CD4-positive, alpha-beta T cell treated with Interleukin-6 at 100 ng/mL for 8 hours (primary cell): ENCODE results near the gene ALG3.

Experiments
- DNase-seq: peaks from one replicate; pipeline ENCODE4 v3.0.0-alpha.2; 2020; ENCODE audit warnings: mixed read lengths, low spot score

ALG3 gene

GRCh38 chr3:184234671-184235380 is 13.9 kb downstream of the ALG3 start:
- DNase-seq, result no peak

- DNase-seq, result no peak
Measured at GRCh38 chr3:184234224-184234623, 14.5 kb downstream of the ALG3 start.

- no peak for DNase-seq
Measured at GRCh38 chr3:184233127-184233843, 15.5 kb downstream of the ALG3 start.

DNA sequence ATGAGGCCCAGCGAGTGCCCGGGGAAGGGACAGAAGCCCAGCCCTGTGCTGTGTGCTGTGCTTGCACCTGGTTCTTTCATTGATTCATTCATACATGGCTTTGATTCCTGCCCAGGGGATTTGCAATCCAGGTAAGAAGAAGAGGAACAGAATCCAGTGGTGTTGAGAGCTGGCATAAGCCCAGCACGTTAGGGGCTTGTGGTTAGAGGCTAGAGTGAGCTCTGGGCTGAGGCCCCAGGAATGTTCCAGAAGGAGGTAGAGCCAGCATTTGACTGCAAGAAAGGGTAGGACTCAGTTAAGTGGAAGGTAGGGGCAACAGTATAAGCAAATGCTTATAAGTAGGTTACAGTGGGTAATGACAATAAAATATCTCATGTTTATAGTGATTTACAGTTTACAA is 17.1 kb downstream of the ALG3 start:
- DNase-seq, result no peak

GRCh38 chr3:184230603-184231528 is 17.9 kb downstream of the ALG3 start:
- DNase-seq, result no peak

DNA sequence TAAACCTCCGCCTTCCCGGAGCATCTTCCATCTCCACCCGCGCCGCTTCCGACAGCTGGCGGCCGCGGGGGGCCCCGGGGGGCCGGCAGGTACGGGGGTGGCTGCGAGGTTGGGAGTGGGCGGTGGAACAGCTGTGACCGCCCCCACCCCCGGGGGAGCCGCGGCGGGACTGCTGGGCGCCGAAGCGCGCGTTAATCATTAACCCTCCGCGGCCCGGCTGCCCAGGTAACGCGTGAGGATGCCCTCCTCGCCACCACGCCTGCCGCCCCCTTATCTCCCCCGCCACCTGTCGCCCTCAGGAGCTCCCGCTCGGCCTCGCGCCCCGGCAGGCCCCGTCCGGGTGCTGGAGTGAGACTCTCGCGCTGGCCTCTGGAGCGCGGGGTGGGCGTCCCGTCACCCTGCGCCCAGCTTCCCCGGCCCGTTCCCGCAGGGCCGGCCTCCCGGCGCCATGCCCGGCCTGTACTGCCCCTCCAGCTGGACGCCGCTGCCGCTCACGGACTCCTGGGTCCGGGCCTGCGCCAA is 18.6 kb downstream of the ALG3 start:
- DNase-seq, result no peak

DNA sequence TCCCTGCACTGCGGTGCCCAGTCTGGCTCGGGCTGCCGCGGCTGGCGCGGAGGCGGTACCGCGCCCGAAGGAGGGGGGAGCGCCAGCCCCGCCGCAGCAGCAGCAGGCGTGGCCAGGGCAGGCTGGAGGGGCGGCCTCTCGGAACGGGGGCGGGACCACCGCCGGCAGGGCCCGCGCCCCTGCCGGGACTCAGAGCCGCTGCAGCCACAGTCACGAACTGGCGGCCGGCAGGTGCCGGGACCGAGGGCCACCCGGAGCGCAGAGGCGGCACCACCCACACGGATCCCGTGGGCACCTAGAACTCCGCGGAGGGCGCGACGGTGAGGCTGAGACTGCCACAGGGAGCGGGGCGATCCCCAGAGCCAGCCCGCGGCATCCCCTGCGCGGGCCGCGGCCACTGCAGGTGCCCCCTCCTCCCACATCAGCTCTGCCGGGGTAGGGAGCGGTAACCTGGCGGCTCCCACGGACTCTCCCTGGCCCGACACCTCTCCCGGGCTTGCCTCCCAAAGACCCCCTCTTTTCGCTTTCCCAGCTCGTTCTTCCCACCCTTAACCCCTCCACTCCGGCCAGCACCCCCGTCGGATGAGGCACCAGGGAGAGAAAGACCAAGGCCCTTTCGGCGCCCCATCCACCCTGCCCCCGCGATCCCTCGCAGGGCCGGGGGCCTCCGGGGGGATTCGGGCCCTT is 19.2 kb downstream of the ALG3 start, which contains the start of gene VWA5B2:
VWA5B2 (plus strand) TSS at position 192 of the 687 bp plus-strand sequence. CDS start 944 bp downstream, outside the sequence.
- DNase-seq, result peak; percentile 59

- DNase-seq, result no peak
Measured at GRCh38 chr3:184228376-184229137, 20.2 kb downstream of the ALG3 start.

- peak; percentile 57 for DNase-seq
Measured at GRCh38 chr3:184227481-184227935, 21.3 kb downstream of the ALG3 start.

GRCh38 chr3:184223946-184224345 is 24.8 kb downstream of the ALG3 start:
- DNase-seq, result no peak

- DNase-seq, result no peak
Measured at GRCh38 chr3:184222521-184222920, 26.2 kb downstream of the ALG3 start.

DNA sequence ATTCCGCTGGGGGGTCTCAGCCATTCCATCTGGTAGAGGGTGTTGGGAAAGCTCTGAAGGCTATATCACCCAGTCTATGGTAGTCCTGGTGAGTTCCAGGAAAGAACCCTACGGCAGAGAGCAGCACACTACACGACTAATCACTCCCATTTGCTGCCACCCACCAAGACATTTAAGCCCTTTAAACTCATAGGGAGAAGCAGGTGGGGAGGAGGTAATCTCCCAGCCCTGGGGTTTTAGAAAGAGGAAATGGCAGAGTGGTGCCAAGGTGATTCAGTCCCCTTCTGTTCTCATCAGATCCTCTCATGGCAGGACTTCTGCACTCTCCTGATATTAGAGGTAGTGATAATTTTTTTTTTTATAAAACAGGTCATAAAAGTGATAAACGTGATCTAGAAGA is 29.9 kb downstream of the ALG3 start:
- no peak for DNase-seq

- no peak for DNase-seq
Measured at GRCh38 chr3:184211718-184212117, 37.0 kb downstream of the ALG3 start.

GRCh38 chr3:184211297-184211696 is 37.5 kb downstream of the ALG3 start:
- DNase-seq, result no peak

- no peak for DNase-seq
Measured at GRCh38 chr3:184209146-184209923, 39.4 kb downstream of the ALG3 start.

GRCh38 chr3:184203526-184203925 is 45.2 kb downstream of the ALG3 start:
- no peak for DNase-seq

- DNase-seq, result no peak
Measured at GRCh38 chr3:184200825-184201224, 47.9 kb downstream of the ALG3 start.

DNA sequence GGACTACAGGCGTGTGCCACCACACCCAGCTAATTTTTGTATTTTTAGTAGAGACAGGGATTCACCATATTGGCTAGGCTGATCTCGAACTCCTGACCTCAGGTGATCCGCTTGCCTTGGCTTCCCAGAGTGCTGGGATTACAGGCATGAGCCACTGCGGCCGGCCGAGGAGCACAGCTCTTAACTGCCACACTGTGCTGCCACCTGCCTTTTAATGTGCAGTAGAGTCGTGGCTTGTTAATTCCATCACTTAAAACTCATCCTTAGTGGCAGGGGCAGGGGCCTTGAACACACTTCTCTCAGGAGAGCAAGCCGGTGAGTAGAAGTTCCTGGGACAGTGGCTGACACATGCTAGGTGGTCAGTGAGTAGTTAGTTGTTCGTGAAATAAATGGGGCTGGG is 50.3 kb downstream of the ALG3 start:
- no peak for DNase-seq

DNA sequence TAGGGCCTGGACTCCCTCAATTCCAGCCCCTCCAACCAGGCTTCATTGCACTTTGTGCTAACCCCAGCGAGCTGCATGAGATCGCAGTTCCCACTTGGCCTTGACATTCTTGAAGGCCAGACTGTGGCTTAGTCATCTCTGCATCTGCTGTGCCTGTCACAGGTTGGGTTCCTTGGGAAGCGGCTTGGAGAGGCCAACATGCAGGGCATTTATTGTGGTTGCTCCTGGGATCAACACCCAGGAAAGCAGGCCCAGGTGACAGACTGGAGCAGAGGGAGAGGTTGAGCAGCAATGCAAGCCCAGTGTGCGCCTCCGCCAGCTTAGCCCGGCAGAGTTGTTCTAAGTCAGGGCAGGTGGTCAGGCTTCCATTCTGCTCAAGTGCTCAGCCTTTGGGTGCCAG is 52.2 kb downstream of the ALG3 start:
- no peak for DNase-seq

- DNase-seq, result no peak
Measured at GRCh38 chr3:184193991-184194539, 54.7 kb downstream of the ALG3 start.
